ENCODE measurements around the gene WNK1.

DNA sequence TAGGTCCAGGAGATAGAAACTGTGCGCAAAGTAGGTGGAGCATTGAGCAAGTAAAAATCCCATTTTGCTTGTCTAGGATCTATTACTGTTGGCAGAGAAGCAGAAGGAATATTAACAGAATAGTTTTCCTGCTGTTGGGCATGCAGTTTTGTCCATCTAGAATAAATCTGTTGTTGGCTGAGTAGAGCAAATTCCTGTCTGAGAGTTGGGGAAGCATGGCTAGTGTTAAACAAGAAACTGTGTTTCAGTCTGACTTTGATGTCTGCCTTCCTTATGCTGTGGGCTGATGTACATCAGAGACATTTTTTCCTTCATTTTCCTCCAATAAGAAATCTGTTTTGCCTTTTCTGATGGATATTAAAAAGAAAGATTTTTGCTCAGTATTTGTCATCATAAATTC is 99.0 kb downstream of the WNK1 start:
- TF ChIP-seq, protein P1, sequence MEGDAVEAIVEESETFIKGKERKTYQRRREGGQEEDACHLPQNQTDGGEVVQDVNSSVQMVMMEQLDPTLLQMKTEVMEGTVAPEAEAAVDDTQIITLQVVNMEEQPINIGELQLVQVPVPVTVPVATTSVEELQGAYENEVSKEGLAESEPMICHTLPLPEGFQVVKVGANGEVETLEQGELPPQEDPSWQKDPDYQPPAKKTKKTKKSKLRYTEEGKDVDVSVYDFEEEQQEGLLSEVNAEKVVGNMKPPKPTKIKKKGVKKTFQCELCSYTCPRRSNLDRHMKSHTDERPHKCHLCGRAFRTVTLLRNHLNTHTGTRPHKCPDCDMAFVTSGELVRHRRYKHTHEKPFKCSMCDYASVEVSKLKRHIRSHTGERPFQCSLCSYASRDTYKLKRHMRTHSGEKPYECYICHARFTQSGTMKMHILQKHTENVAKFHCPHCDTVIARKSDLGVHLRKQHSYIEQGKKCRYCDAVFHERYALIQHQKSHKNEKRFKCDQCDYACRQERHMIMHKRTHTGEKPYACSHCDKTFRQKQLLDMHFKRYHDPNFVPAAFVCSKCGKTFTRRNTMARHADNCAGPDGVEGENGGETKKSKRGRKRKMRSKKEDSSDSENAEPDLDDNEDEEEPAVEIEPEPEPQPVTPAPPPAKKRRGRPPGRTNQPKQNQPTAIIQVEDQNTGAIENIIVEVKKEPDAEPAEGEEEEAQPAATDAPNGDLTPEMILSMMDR (IDR thresholded peaks at IDR 0.05): no peak
- no peak for TF ChIP-seq POLR2A (IDR thresholded peaks at IDR 0.05)

Data from adrenal gland (tissue), 5 donors.